ENCODE data around the gene QSOX2.

- TF ChIP-seq EZH2 (IDR thresholded peaks at IDR 0.05; ENCODE audit: low read depth) (no peak), CTCF (conservative IDR thresholded peaks at IDR 0.05) (no peak)
Observed at GRCh38 chr9:136163248-136163850, 82.3 kb downstream of the QSOX2 start.
